ENCODE results near the gene ME3. TPM values are rescaled to one million over a fixed set of nuclear protein-coding genes. Genes with fewer than 3 reads are reported as not detected.

ME3 gene
- total RNA-seq, 1 experiment from 2014 or later = 13.0 TPM

- DNase-seq (ENCODE audit: extremely low read depth, low read depth) = no peak
These were observed 82.4 kb downstream of the ME3 start for GRCh38 chr11:86589856-86590589.

- no peak for DNase-seq (ENCODE audit: extremely low read depth, low read depth)
These were observed 83.2 kb downstream of the ME3 start for GRCh38 chr11:86589204-86589603.

- DNase-seq (ENCODE audit: extremely low read depth, low read depth) = no peak
These were observed 83.8 kb downstream of the ME3 start for GRCh38 chr11:86588566-86589090.

GRCh38 chr11:86587264-86588193 lies 84.9 kb downstream of the ME3 start:
- DNase-seq (ENCODE audit: extremely low read depth, low read depth) = no peak

- DNase-seq (ENCODE audit: extremely low read depth, low read depth) = no peak
These were observed 86.1 kb downstream of the ME3 start for GRCh38 chr11:86586307-86586706.

GRCh38 chr11:86582898-86583297 lies 89.5 kb downstream of the ME3 start:
- no peak for DNase-seq (ENCODE audit: extremely low read depth, low read depth)

GRCh38 chr11:86580535-86580934 lies 91.9 kb downstream of the ME3 start:
- no peak for DNase-seq (ENCODE audit: extremely low read depth, low read depth)

- no peak for DNase-seq (ENCODE audit: extremely low read depth, low read depth)
These were observed 93.0 kb downstream of the ME3 start for GRCh38 chr11:86579406-86579731.

- DNase-seq (ENCODE audit: extremely low read depth, low read depth) = no peak
These were observed 93.5 kb downstream of the ME3 start for GRCh38 chr11:86578727-86579405.

- no peak for DNase-seq (ENCODE audit: extremely low read depth, low read depth)
These were observed 94.5 kb downstream of the ME3 start for GRCh38 chr11:86577644-86578636.

- DNase-seq (ENCODE audit: extremely low read depth, low read depth) = no peak
These were observed 95.3 kb downstream of the ME3 start for GRCh38 chr11:86576946-86577624.

- no peak for DNase-seq (ENCODE audit: extremely low read depth, low read depth)
These were observed 96.5 kb downstream of the ME3 start for GRCh38 chr11:86575927-86576326.

GRCh38 chr11:86575208-86575855 lies 97.1 kb downstream of the ME3 start:
- DNase-seq (ENCODE audit: extremely low read depth, low read depth) = no peak

- no peak for DNase-seq (ENCODE audit: extremely low read depth, low read depth)
These were observed 97.8 kb downstream of the ME3 start for GRCh38 chr11:86574493-86575207.

- peak; percentile 15 for DNase-seq (ENCODE audit: extremely low read depth, low read depth)
These were observed 101.0 kb downstream of the ME3 start for GRCh38 chr11:86571273-86571948.

- no peak for DNase-seq (ENCODE audit: extremely low read depth, low read depth)
These were observed 102.0 kb downstream of the ME3 start for GRCh38 chr11:86570451-86570850.

GRCh38 chr11:86570020-86570419 lies 102.4 kb downstream of the ME3 start:
- no peak for DNase-seq (ENCODE audit: extremely low read depth, low read depth)

- DNase-seq (ENCODE audit: extremely low read depth, low read depth) = no peak
These were observed 103.3 kb downstream of the ME3 start for GRCh38 chr11:86569109-86569508.

Measured in NCI-H460 (cell line).